K562 (cell line): Measurements from ENCODE around the gene ARFGEF3. TPM values are rescaled to one million over a fixed set of nuclear protein-coding genes. Genes with fewer than 3 reads are reported as not detected.

Source experiments
- ATAC-seq: fragments of 200-7000 bp; cut with Tn5 transposase; 3 replicates; pipeline ENCODE4 v1.9.1; 2020; ENCODE audit warnings: moderate library complexity
- BruUV-seq: library from RNA; stranded (reverse); fragments of 400-500 nt; replicated peaks from 2 replicates; lab custom pipeline; 2021; lab: Mats Ljungman, UMichigan
- CTCF ChIA-PET: fragments of 300-600 bp; formaldehyde crosslinking; extraction: SDS; loops from one replicate; lab custom pipeline; 2021; ENCODE audit warnings: low intra/inter-chr PET ratio; lab: Yijun Ruan, JAX
- POLR2A ChIA-PET: fragments of 300-600, 350-650 bp; sonication (Branson Sonifier 250); formaldehyde crosslinking; extraction: SDS; loops from one replicate; lab custom pipeline; 2021; ENCODE audit warnings: antibody characterized with exemption, inconsistent platforms; lab: Yijun Ruan, JAX
- DNase-seq, 4 experiments: peaks; one replicate each; pipeline versions ENCODE4 v3.0.0 to v3.0.0-alpha.2; 2011 to 2018; ENCODE audit warnings: low spot score in 3 of 4, mixed read lengths in 3 of 4; ENCODE audit errors: extremely low read depth in 1 of 4
- FAIRE-seq: peaks from 2 replicates; lab custom pipeline; 2011; peaks lifted over from hg19 to GRCh38; lab: Jason Lieb, UNC
- H2AFZ ChIP-seq: 2 replicates; pipeline ENCODE4 v1.6.0; 2011; ENCODE audit warnings: low read depth, low read length, control low read depth, inconsistent platforms
- H3K27ac ChIP-seq: fragments of 200-600 bp; 3 replicates; pipeline ENCODE4 v1.8.0; 2011; ENCODE audit warnings: low read depth, mild to moderate bottlenecking, control low read depth, inconsistent platforms, low read length, moderate library complexity, mixed read lengths; ENCODE audit errors: extremely low read depth
- H3K27me3 ChIP-seq, 2 experiments: fragments of 300-600 bp in 1 of 2; 2 replicates in 1 of 2; 3 replicates in 1 of 2; pipeline versions ENCODE4 v1.6.0 to v1.8.0; 2011; ENCODE audit warnings: inconsistent platforms in 2 of 2, low read length in 2 of 2, mild to moderate bottlenecking in 1 of 2, mixed read lengths in 1 of 2, moderate library complexity in 1 of 2; ENCODE audit not compliant: control insufficient read depth in 2 of 2, insufficient read depth in 2 of 2
- H3K36me3 ChIP-seq: fragments of 300-600 bp; 3 replicates; pipeline ENCODE4 v1.8.0; 2011; ENCODE audit warnings: mild to moderate bottlenecking, low read length, inconsistent platforms; ENCODE audit not compliant: control insufficient read depth, insufficient read depth
- H3K4me1 ChIP-seq, 2 experiments: fragments of 200-600 bp in 1 of 2; replicated peaks in 1 of 2; 2 replicates in 1 of 2; 3 replicates in 1 of 2; pipeline versions ENCODE4 v1.5.1 to v1.8.0; 2011; ENCODE audit warnings: inconsistent platforms in 2 of 2, low read length in 2 of 2, mild to moderate bottlenecking in 1 of 2, mixed read lengths in 1 of 2, moderate library complexity in 1 of 2; ENCODE audit not compliant: control insufficient read depth in 2 of 2, insufficient read depth in 2 of 2
- H3K4me2 ChIP-seq: 2 replicates; pipeline ENCODE4 v1.6.1; 2011; ENCODE audit warnings: low read length, control low read depth, inconsistent platforms, mixed read lengths; ENCODE audit not compliant: insufficient read depth
- H3K4me3 ChIP-seq: fragments of 200-600 bp; sonication (generic), shearing (Covaris generic); 2 replicates; pipeline ENCODE4 v1.5.1; 2016; ENCODE audit warnings: control low read depth, inconsistent platforms
- H3K79me2 ChIP-seq: fragments of 200-600 bp; 3 replicates; pipeline ENCODE4 v1.8.0; 2011; ENCODE audit warnings: low read length, inconsistent platforms; ENCODE audit not compliant: control insufficient read depth, insufficient read depth
- H3K9ac ChIP-seq, 2 experiments: 2 replicates each; pipeline versions ENCODE4 v1.6.0 to v1.6.1; 2011; ENCODE audit warnings: low read depth in 2 of 2, low read length in 2 of 2, control low read depth in 1 of 2, inconsistent platforms in 1 of 2, mild to moderate bottlenecking in 1 of 2, mixed read lengths in 1 of 2; ENCODE audit not compliant: insufficient read depth in 1 of 2
- H3K9me1 ChIP-seq: one replicate; pipeline ENCODE4 v1.6.0; 2011; ENCODE audit warnings: inconsistent platforms, mild to moderate bottlenecking, low read length, moderate library complexity; ENCODE audit not compliant: control insufficient read depth, insufficient read depth
- H3K9me3 ChIP-seq: replicated peaks from 2 replicates; pipeline ENCODE4 v1.5.1; 2011; ENCODE audit warnings: low read depth, low read length, inconsistent platforms; ENCODE audit not compliant: control insufficient read depth, insufficient read depth
- H4K20me1 ChIP-seq: replicated peaks from 2 replicates; pipeline ENCODE4 v1.6.1; 2011; ENCODE audit warnings: low read length, inconsistent platforms, mixed read lengths; ENCODE audit not compliant: control insufficient read depth, insufficient read depth
- ARID3A ChIP-seq: IDR thresholded peaks from 2 replicates; pipeline ENCODE4 v1.6.1; 2012; ENCODE audit warnings: low read depth, low read length, improper control_type of control experiment, borderline replicate concordance
- CTCF ChIP-seq, 3 experiments: IDR thresholded peaks in 2 of 3; conservative IDR thresholded peaks in 1 of 3; 2 replicates each; pipeline ENCODE4 v1.5.1; 2011 to 2012; ENCODE audit warnings: low read length in 3 of 3, mild to moderate bottlenecking in 3 of 3, control low read depth in 2 of 3, improper control_type of control experiment in 1 of 3, inconsistent platforms in 1 of 3, low read depth in 1 of 3, mixed read lengths in 1 of 3, moderate library complexity in 1 of 3; ENCODE audit not compliant: insufficient read depth in 2 of 3
- ETS1 ChIP-seq: conservative IDR thresholded peaks from 2 replicates; pipeline ENCODE4 v1.6.1; 2011; ENCODE audit warnings: low read depth, mild to moderate bottlenecking, low read length; ENCODE audit not compliant: control insufficient read depth
- FIP1L1 ChIP-seq: fragments of 200-400 bp; formaldehyde crosslinking; IDR thresholded peaks from 2 replicates; pipeline ENCODE4 v1.6.1; 2018; ENCODE audit warnings: mild to moderate bottlenecking, low read depth, low read length; ENCODE audit not compliant: poor library complexity, severe bottlenecking
- HIVEP1 ChIP-seq: fragments of 250-450 bp; sonication (Bioruptor Pico); IDR thresholded peaks from 2 replicates; pipeline ENCODE4 v1.4.0; 2020; ENCODE audit warnings: mild to moderate bottlenecking
- IFI16 ChIP-seq: fragments of 250-450 bp; sonication (Bioruptor Pico); IDR thresholded peaks from 2 replicates; pipeline ENCODE4 v2.1.2; 2022; ENCODE audit warnings: mild to moderate bottlenecking, inconsistent platforms
- MAZ ChIP-seq, 2 experiments: fragments of 450-650 bp in 1 of 2; sonication (generic) in 1 of 2; formaldehyde crosslinking; IDR thresholded peaks in 1 of 2; conservative IDR thresholded peaks in 1 of 2; 2 replicates each; pipeline versions ENCODE4 v1.4.0 to v1.5.0; 2020; ENCODE audit warnings: mild to moderate bottlenecking in 1 of 2, missing genetic modification reagents in 1 of 2
- MTF1 ChIP-seq: fragments of 250-450 bp; sonication (Bioruptor Pico); IDR thresholded peaks from 2 replicates; pipeline ENCODE4 v1.9.0; 2021; ENCODE audit warnings: moderate library complexity, mild to moderate bottlenecking, inconsistent platforms, borderline replicate concordance
- POLR2AphosphoS2 ChIP-seq: IDR thresholded peaks from 2 replicates; pipeline ENCODE4 v1.6.1; 2012; ENCODE audit warnings: low read length, improper control_type of control experiment
- RNF2 ChIP-seq: sonication (generic); IDR thresholded peaks from 2 replicates; pipeline ENCODE4 v1.6.1; 2016
- SMAD3 ChIP-seq: fragments of 450-650 bp; formaldehyde crosslinking; conservative IDR thresholded peaks from 2 replicates; pipeline ENCODE4 v1.4.0; 2020; ENCODE audit warnings: mild to moderate bottlenecking
- STAG1 ChIP-seq: sonication (generic); formaldehyde crosslinking; IDR thresholded peaks from 2 replicates; pipeline ENCODE4 v1.5.0; 2020; ENCODE audit warnings: missing genetic modification reagents, borderline replicate concordance
- ZBTB34 ChIP-seq: fragments of 250-450 bp; sonication (Bioruptor Pico); IDR thresholded peaks from 2 replicates; pipeline ENCODE4 v1.8.0; 2021; ENCODE audit warnings: mild to moderate bottlenecking, moderate library complexity
- ZC3H11A ChIP-seq: IDR thresholded peaks from 2 replicates; pipeline ENCODE4 v1.6.1; 2012; ENCODE audit warnings: low read depth, low read length, improper control_type of control experiment
- ZNF431 ChIP-seq: sonication (generic); formaldehyde crosslinking; IDR thresholded peaks from 2 replicates; pipeline ENCODE4 v1.8.0; 2022; ENCODE audit warnings: mild to moderate bottlenecking, missing genetic modification reagents
- WGBS: fragments of 100-300 bp; shearing (Covaris generic); methylation state at CpG from one replicate; pipeline ENCODE4 v1.1.6; 2016; ENCODE audit warnings: low coverage, mixed read lengths; ENCODE audit not compliant: insufficient coverage; ENCODE audit errors: missing lambda C conversion rate; 5-methylcytosine and 5-hydroxymethylcytosine counted together
- in situ Hi-C: fragments of 300-500 bp; cut with MboI; formaldehyde crosslinking; loops from 4 replicates; pipeline ENCODE4 v1.15.0; 2018; ENCODE audit warnings: inconsistent platforms, mixed read lengths
- intact Hi-C: fragments of 100-400 bp; cut with micrococcal nuclease; formaldehyde crosslinking; loops from 2 replicates; pipeline ENCODE4 v1.14.2; 2022
- polyA plus RNA-seq, 8 experiments: library from polyadenylated mRNA; depleted of rRNA in 4 of 8; stranded (reverse) in 5 of 8; unstranded in 3 of 8; fragments of >200 nt; fragmentation: Nextera tagmentation in 2 of 8; fragmentation: Illumina TruSeq in 1 of 8; extraction: Ambion mirVana in 2 of 8; extraction: Trizol in 1 of 8; gene quantifications; 2 replicates each; pipeline versions ENCODE4 v1.2.1 to v1.2.3, GENCODE V29; 2011 to 2014; ENCODE audit warnings: inconsistent platforms in 1 of 8, missing spikeins in 1 of 8
- total RNA-seq, 7 experiments: library from RNA; depleted of rRNA in 6 of 7; stranded (reverse); fragments of >200 nt in 6 of 7; fragmentation: Illumina TruSeq in 2 of 7; extraction: Trizol in 2 of 7; gene quantifications; 2 replicates each; pipeline versions ENCODE4 v1.2.1 to v1.2.3, GENCODE V29; 2011 to 2021; ENCODE audit warnings: low replicate concordance in 1 of 7

ARFGEF3 gene
- total and polyA plus RNA-seq, 9 of the 15 experiments (the other 6 are each of a cell fraction or from before 2014, with no cell fraction given) = under 0.01 to 0.02 TPM; not detected in 7

GRCh38 chr6:138308731-138309110 is 147.0 kb downstream of the ARFGEF3 start:
- Histone ChIP-seq H3K79me2 (no peaks in the 10 kb centered on the region), H3K9me1 (no peaks in the 10 kb centered on the region), H3K36me3 (no peaks in the 10 kb centered on the region), H3K27me3 (peaks cover 4 to 26% of the 10 kb centered on the region in 2 experiments), H3K27ac (no peak overlapping the region), H3K4me1 (no peaks in the 10 kb centered on the region), H3K4me2 (no peak overlapping the region), H2AFZ (no peak overlapping the region), H3K9ac (no peak overlapping the region), H3K4me3 (no peak overlapping the region), H3K9me3 (no peaks in the 10 kb centered on the region), H4K20me1 (no peaks in the 10 kb centered on the region)
- ChIA-PET POLR2A (interaction anchor here (1.1 to 1.7 kb wide), 3 partner anchors 11 to 49 kb away, joined by 4 to 6 read pairs (median 4); no protein-coding TSS in a partner anchor), CTCF (no interaction called here)
- WGBS = 13% methylated on average over 1 of the region's 1 CpG
- in situ Hi-C loops (no loop called here), intact Hi-C loops (no loop called here)
- no TSS peak for BruUV-seq
- ATAC-seq (no peak), DNase-seq (no peak), FAIRE-seq (no peak)
- TF ChIP-seq ZC3H11A (no peak), ZBTB34 (no peak), ZNF431 (CRISPR knock-in tag) (no peak), HIVEP1 (CRISPR knock-in tag) (no peak), ARID3A (no peak), POLR2AphosphoS2 (no peak), ETS1 (no peak), MAZ (CRISPR knock-in tag; conservative IDR thresholded peaks at IDR 0.05 in 1 of 2, IDR thresholded peaks at IDR 0.05 in 1 of 2) (no peak), RNF2 (no peak), MTF1 (CRISPR knock-in tag) (no peak), STAG1 (CRISPR knock-in tag) (no peak), FIP1L1 (no peak), SMAD3 (CRISPR knock-in tag) (no peak), CTCF (IDR thresholded peaks at IDR 0.05 in 2 of 3, conservative IDR thresholded peaks at IDR 0.05 in 1 of 3; ENCODE audit: insufficient read depth in 2 of 3, low read depth in 1 of 3, low read length in 3 of 3) (no peak), IFI16 (CRISPR knock-in tag) (no peak)
